Right cardiac atrium (tissue), 5 donors: ENCODE results near the gene DGLUCY. TPM values are rescaled to one million over a fixed set of nuclear protein-coding genes. Genes with fewer than 3 reads are reported as not detected.

ENCODE experiments used
- ATAC-seq, 2 donors: fragments of 200-7000 bp; cut with Tn5 transposase; one replicate each; pipeline versions ENCODE4 v1.8.0 to v1.9.1; 2020; ENCODE audit warnings: moderate library complexity in 2 of 2, mild to moderate bottlenecking in 1 of 2
- DNase-seq, 3 donors: peaks; one replicate each; pipeline ENCODE4 v3.0.0-alpha.2; 2020
- H3K27ac ChIP-seq: one replicate; pipeline ENCODE4 v1.5.1; 2013; ENCODE audit warnings: mild to moderate bottlenecking, low read length, control low read depth, moderate library complexity
- H3K27me3 ChIP-seq: one replicate; pipeline ENCODE4 v1.6.1; 2013; ENCODE audit not compliant: control insufficient read depth, insufficient read depth
- H3K4me1 ChIP-seq: one replicate; pipeline ENCODE4 v1.6.1; 2013; ENCODE audit warnings: low read length; ENCODE audit not compliant: control insufficient read depth, insufficient read depth
- H3K4me3 ChIP-seq: one replicate; pipeline ENCODE4 v1.5.1; 2013; ENCODE audit warnings: low read length, control low read depth
- H3K9me3 ChIP-seq: one replicate; pipeline ENCODE4 v1.6.1; 2013; ENCODE audit warnings: low read length; ENCODE audit not compliant: control insufficient read depth
- WGBS: extraction: QIAGEN DNeasy Blood & Tissue Kit; methylation state at CpG from one replicate; pipeline ENCODE4 v1.1.7; 2013; 5-methylcytosine and 5-hydroxymethylcytosine counted together
- intact Hi-C, 4 donors: fragments of 100-400 bp; cut with DNase I; formaldehyde crosslinking; loops; one replicate each; pipeline versions ENCODE4 v1.11.0 to v1.14.0; 2022 to 2023
- polyA plus RNA-seq: library from polyadenylated mRNA; stranded (reverse); fragments of 200-250 nt; gene quantifications from one replicate; pipeline ENCODE4 v1.2.3, GENCODE V29; 2013
- total RNA-seq, 4 donors: library from RNA; stranded (reverse); fragmentation: NEBNext Ultra II Directional; extraction: Animal tissue kit (Norgen Biotek cat#: 25700); gene quantifications; one replicate each; pipeline ENCODE4 v1.2.1, GENCODE V29; 2021
- donor health status: healthy with polysubstance abuse.
- donor health status: DM: no; HTN: yes; CAD: no.
- donor health status: DM: no; HTN: no; CAD: no.
- donor health status: DM: no; HTN: yes; CAD: no; lungs with severe emphysema.
- donor health status: DM: yes; HTN: yes; CAD: no.

Gene DGLUCY
- total and polyA plus RNA-seq, 5 donors = 112 to 208 (median 157) TPM

DNA sequence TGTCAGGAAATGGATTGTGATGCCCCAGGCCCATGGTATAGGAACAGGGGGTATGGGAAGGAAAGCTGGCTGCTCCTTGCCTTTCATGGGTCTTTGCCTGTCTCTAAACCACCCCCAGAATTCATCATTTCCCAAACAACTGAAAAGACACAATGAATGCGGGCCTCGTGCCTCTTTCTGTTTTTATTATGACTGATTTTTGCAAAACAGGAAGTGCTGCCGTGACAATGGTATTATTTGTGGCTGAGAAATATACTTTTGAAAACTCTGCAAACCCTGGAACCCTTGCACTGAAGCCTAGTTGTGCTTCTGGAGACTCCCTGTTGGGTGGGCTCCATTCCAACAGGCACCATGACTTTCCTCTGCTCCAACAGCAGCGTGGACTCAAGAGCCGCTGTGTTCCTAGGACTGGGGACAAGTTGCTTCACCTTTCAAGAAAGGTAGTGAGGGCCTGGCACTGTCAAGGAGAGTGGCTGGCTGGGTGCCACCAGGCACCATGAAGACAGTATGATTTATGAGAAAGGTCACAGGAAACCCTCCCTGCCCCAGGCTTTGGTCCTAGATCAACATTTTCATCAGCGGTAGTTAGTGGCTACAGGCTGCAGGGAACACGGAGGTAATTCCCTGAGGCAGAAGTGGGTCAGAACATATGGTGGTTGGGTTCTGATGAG, 4.8 kb upstream of the DGLUCY start:
- 55% methylated on average over 7 of the region's 7 CpGs for WGBS
- ATAC-seq = peak; percentile 3 to 53
- Histone ChIP-seq H3K4me3 (no peak overlapping the region), H3K4me1 (peaks cover 4% of the 10 kb centered on the region), H3K9me3 (no peaks in the 10 kb centered on the region), H3K27me3 (no peaks in the 10 kb centered on the region), H3K27ac (peak overlapping the region; percentile 13)
- DNase-seq = peak; percentile 25 to 78 (median 59)
- intact Hi-C loops = no loop called here

DNA sequence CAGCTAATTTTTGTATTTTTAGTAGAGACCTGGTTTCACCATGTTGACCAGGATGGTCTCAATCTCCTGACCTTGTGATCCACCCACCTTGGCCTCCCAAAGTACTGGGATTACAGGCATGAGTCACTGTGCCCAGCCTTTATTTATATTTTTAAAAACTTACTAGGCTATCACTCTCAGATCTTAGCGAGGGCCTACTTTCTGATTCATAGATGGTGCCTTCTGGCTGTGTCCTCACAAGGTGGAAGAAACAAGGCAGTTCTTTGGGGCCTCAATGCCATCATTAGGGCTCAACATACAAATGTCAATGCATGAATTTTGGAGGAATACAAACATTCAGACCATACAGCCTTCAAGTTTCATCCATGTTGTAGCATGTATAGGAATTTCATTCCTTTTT, 2.4 kb upstream of the DGLUCY start:
- H3K4me3 ChIP-seq = no peak overlapping the region
- no peak overlapping the region for H3K27ac ChIP-seq
- ATAC-seq (no peak), DNase-seq (no peak)
- 93% methylated on average over 1 of the region's 1 CpG for WGBS
- H3K27me3 ChIP-seq = no peaks in the 10 kb centered on the region
- intact Hi-C loops = no loop called here
- no peaks in the 10 kb centered on the region for H3K9me3 ChIP-seq
- peaks cover 9% of the 10 kb centered on the region for H3K4me1 ChIP-seq

DNA sequence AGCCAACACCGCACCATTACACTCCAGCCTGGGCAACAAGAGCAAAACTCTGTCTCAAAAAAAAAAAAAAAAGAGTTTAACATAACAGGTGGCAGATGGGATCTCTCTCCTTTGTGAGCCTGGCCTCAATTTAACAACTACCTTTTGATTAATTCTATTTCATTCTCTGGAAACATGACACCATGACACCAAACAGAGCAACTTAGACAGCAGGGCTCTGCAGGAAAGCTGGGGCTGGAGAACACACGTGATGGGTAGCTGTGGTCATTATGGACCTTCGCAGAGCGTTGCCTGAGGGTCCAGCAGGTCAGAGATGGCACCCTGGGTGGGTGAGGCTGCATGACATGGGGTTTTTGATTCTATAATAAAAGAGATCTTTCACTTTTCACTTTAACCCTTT, 1.7 kb upstream of the DGLUCY start:
- WGBS = 91% methylated on average over 4 of the region's 4 CpGs
- H3K27ac ChIP-seq = no peak overlapping the region

DNA sequence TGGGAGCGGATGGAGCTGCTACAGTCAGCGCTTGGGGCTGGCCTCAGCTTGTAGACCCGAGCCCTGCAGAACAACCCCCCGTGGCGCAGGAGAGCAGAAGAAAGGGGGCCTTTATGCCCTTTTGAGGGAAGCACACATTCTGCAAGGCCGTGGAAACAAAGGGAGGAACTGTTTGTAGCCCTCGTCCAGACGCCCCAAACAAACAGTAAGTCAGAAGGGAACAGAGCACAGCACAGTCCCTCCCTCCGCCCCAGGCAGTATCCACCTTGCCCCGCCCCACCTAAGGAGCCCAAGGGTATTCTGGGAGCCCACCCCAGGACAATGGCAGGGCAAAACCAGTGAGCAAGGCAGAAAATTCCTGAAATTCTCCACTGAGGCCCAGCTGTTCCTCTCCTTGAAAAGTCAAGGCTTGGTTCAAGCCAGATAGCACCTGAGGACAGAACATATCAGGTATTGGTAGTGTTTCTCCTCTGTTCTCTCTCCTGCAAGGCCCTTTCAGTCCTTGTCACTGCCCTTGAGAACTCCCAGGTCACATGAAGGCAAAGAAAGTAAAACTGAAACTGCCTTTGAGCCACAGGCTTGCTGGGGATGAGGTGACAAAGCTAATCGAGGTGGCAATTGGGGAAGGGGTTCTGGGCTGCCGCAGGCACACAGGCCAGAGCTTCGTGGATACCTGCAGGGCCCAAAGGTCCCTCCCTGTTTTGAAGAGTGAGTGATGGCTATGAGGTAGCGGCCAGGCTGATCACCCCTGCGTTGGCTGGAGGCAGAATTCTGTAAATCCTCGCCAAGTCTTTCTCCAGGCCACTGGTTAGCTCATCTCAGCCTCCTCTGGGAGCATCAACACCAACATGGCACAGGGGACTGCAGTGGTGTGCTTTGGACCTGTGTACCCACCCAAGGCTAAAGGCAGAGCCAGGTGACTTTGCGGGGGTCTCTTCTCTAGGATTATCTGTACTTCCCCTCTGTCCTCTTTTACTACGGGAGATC, 499 bp downstream of the DGLUCY start:
- H3K27ac ChIP-seq = peak overlapping the region; percentile 97
- intact Hi-C loops = no loop called here
- peak overlapping the region; percentile 82 for H3K4me3 ChIP-seq
- DNase-seq (peak in 1 of 3 donors; percentile 26), ATAC-seq (peak; percentile 81 to 83)
- peaks cover 13% of the 10 kb centered on the region for H3K4me1 ChIP-seq
- 3% methylated on average over 18 of the region's 18 CpGs for WGBS
- no peaks in the 10 kb centered on the region for H3K9me3 ChIP-seq
- H3K27me3 ChIP-seq = no peaks in the 10 kb centered on the region

More for the DNA sequence above, 1.7 kb upstream of the DGLUCY start:
- ATAC-seq (no peak), DNase-seq (no peak)
- Histone ChIP-seq H3K9me3 (no peaks in the 10 kb centered on the region), H3K27me3 (no peaks in the 10 kb centered on the region), H3K4me1 (peaks cover 12% of the 10 kb centered on the region), H3K4me3 (no peak overlapping the region)
- intact Hi-C loops = no loop called here

DNA sequence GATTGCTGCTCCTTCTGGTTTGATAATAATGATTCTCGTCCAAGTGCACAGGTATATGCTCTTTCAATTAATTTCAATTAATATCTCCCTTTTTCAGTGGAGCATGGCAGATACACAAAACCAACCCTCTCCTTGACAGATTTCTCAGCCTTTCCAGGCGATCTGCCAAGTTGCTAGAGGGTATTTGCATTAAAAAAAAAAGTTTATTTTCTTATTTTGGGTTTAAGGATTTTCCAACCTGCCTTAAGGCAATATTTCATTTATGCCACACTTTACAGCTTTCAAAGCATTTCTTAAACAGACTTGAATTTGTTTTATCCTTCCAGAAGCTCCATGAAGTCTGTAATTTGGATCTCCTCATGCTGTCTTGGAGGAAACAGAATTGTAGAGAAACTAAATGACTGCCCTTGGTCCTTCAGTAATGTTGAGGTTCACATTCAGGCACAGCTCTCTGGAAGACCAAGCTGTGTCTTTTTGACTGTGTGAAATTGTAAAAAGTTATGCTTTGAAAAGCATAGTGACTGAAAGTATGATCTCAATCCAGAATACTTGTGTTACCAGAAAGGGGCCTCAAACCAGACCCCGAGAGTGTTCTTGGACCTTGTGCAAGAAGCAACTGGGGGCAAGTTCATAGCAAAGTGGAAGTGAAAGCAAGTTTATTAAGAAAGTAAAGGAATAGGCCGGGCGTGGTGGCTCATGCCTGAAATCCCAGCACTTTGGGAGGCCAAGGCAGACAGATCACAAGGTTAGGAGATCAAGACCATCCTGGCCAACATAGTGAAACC, 2.3 kb downstream of the DGLUCY start:
- DNase-seq (no peak), ATAC-seq (no peak)
- intact Hi-C loops = no loop called here
- Histone ChIP-seq H3K27ac (peak overlapping the region; percentile 97), H3K9me3 (no peaks in the 10 kb centered on the region), H3K4me1 (peaks cover 17% of the 10 kb centered on the region), H3K27me3 (no peaks in the 10 kb centered on the region), H3K4me3 (peak overlapping the region; percentile 82)
- 84% methylated on average over 5 of the region's 5 CpGs for WGBS

DNA sequence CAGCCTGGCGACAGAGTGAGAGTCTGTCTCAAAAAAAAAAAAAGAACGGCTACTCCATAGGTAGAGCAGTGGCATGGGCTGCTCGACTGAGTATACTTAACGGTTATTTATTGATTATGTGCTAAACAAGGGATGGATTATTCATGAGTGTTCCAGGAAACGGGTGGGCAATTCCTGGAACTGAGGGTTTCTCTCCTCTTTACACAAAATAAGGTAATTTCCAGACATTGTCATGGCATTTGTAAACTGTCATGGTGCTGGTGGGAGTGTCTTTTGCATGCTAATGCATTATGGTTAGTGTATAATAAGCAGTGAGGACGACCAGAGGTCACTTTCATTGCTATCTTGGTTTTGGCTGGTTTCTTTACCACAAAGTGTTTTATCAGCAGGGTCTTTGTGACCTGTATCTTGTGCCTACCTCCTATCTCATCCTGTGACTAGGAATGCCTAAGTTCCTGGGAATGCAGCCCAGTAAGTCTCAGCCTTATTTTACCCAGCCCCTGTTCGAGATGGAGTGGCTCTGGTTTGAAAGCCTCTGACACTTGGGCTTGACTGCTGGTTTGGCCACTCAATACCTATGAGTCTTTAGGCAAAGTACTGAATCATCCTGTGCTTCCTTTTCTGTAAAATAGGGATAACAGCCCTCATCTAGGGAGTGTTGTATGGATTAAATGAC, 3.2 kb downstream of the DGLUCY start:
- Histone ChIP-seq H3K4me3 (no peak overlapping the region), H3K27ac (peak overlapping the region; percentile 58), H3K9me3 (no peaks in the 10 kb centered on the region), H3K4me1 (peaks cover 17% of the 10 kb centered on the region), H3K27me3 (no peaks in the 10 kb centered on the region)
- no peak for DNase-seq
- intact Hi-C loops = no loop called here
- 67% methylated on average over 7 of the region's 7 CpGs for WGBS
- no peak for ATAC-seq

DNA sequence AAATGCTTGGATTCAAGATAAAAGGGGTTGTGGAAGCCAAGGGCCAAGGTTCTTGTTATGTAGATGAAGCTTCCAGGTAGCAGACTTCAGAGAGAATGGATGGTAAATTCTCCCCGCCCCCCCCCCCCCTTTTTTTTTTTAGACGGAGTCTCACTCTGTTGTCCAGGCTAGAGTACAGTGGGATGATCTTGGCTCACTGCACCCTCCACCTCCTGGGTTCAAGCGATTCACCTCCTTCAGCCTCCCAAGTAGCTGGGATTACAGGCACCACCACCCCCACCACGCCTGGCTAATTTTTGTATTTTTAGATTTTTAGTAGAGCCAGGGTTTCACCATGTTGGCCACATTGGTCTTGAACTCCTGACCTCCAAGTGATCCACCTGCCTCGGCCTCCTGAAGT, 4.1 kb downstream of the DGLUCY start:
- H3K27me3 ChIP-seq = no peaks in the 10 kb centered on the region
- H3K4me3 ChIP-seq = no peak overlapping the region
- no peak overlapping the region for H3K27ac ChIP-seq
- H3K9me3 ChIP-seq = no peaks in the 10 kb centered on the region
- peaks cover 17% of the 10 kb centered on the region for H3K4me1 ChIP-seq
- ATAC-seq (no peak), DNase-seq (no peak)
- intact Hi-C loops = no loop called here
- 94% methylated on average over 5 of the region's 5 CpGs for WGBS

DNA sequence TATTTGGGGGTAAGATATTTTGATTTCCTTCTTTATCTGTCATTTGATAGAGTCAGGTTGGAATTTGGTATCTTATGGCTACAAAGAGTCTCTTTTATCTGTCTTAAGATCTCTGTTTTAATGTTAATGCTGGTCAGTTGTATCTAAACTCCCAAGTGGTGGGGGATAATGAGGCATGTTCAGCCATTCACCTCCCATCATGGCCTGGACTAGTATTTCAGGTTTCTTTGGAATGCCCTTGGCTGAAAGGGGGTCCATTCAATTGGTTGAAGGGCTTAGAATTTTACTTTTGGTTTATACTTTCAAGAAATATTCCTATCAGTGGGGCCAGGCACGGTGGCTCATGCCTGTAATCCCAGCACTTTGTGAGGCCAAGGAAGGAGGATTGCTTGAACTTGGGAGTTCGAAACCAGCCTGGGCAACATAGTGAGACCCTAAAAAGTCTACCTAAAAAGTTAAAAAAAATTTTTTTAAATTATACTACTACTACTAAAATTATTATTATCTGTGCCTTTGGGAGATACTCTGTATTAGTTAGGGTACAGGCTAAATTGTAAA, 4.7 kb downstream of the DGLUCY start:
- no peak overlapping the region for H3K4me3 ChIP-seq
- 98% methylated on average over 2 of the region's 2 CpGs for WGBS
- intact Hi-C loops = no loop called here
- DNase-seq (no peak), ATAC-seq (no peak)
- no peaks in the 10 kb centered on the region for H3K9me3 ChIP-seq
- H3K4me1 ChIP-seq = peaks cover 14% of the 10 kb centered on the region
- H3K27me3 ChIP-seq = no peaks in the 10 kb centered on the region
- H3K27ac ChIP-seq = no peak overlapping the region

DNA sequence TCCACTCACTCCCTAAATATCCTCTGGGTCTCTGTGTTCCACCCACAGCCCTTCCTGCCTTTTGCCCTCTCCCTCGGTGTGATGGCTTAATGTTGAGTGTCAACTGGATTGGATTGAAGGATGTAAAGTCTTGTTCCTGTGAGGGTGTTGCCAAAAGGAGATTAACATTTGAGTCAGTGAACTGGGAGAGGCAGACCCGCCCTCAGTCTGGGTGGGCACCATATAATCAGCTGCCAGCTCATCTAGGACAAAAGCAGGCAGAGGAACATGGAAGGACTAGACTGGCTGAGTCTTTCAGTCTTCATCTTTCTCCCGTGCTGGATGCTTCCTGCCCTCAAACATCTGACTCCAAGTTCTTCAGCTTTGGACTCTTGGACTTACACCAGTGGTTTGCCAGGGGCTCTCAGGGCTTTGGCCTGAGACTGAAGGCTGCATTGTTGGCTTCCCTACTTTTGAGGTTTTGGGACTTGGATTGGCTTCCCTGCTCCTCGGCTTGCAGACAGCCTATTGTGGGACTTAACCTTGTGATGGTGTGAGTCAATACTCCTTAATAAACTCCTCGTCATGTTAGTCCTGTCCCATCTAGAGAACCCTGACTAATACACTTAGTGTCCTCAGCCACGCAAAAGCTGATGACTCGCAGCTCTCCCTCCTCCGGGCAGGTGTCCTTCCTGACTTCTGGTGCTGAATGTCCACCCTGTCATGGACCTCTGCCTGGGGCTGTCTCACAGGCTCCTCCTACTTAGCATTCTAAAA, 5.9 kb downstream of the DGLUCY start:
- Histone ChIP-seq H3K27ac (peak overlapping the region; percentile 40), H3K9me3 (no peaks in the 10 kb centered on the region), H3K27me3 (no peaks in the 10 kb centered on the region), H3K4me3 (no peak overlapping the region), H3K4me1 (peaks cover 19% of the 10 kb centered on the region)
- ATAC-seq (peak; percentile 32 to 78), DNase-seq (peak in 1 of 3 donors; percentile 32)
- 58% methylated on average over 8 of the region's 8 CpGs for WGBS
- intact Hi-C loops = no loop called here

DNA sequence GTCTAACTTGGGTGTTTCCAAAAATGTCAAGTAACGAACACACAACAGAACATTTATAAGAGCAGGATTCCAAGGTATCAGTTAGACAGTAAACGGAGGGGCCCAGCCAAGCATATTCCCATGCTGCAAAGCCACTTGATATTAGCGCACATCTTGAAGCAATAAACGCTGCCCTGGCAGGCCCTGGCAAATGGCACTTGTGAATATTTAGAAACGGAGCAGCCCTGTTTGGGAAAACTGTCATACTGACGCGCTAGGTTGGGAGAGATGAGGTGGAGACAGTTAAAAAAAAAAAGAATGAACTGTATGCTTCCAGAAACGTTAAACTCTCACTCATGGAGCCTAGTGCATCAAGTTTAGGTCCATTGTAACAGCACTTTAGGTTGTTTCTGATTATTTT, 9.3 kb downstream of the DGLUCY start:
- Histone ChIP-seq H3K9me3 (no peaks in the 10 kb centered on the region), H3K4me1 (peaks cover 11% of the 10 kb centered on the region), H3K27ac (peak overlapping the region; percentile 81), H3K27me3 (no peaks in the 10 kb centered on the region), H3K4me3 (no peak overlapping the region)
- DNase-seq (no peak), ATAC-seq (no peak)
- WGBS = 70% methylated on average over 8 of the region's 8 CpGs
- intact Hi-C loops = no loop called here
